Hepatic stellate cell (primary cell): Measurements from ENCODE around the gene BACH1.

Experiments used
- DNase-seq: peaks from one replicate; pipeline ENCODE4 v3.0.0; 2011; ENCODE audit warnings: low spot score

The BACH1 gene

GRCh38 chr21:29293495-29293894, 5.2 kb upstream of the BACH1 start:
- DNase-seq, result no peak

- DNase-seq, result no peak
Observed at GRCh38 chr21:29295066-29295650, 3.6 kb upstream of the BACH1 start.

- DNase-seq, result no peak
Observed at GRCh38 chr21:29296446-29296845, 2.3 kb upstream of the BACH1 start.

GRCh38 chr21:29297483-29298347, 1.0 kb upstream of the BACH1 start:
- DNase-seq, result no peak

GRCh38 chr21:29299046-29299915, 559 bp downstream of the BACH1 start:
- DNase-seq, result peak; percentile 68

GRCh38 chr21:29299916-29300806, 1.4 kb downstream of the BACH1 start:
- DNase-seq, result peak; percentile 56

GRCh38 chr21:29300807-29301138, 2.1 kb downstream of the BACH1 start:
- DNase-seq, result no peak

- DNase-seq, result no peak
Observed at GRCh38 chr21:29301691-29302090, 3.0 kb downstream of the BACH1 start.

- no peak for DNase-seq
Observed at GRCh38 chr21:29302359-29302875, 3.7 kb downstream of the BACH1 start.

- DNase-seq, result no peak
Observed at GRCh38 chr21:29303288-29303687, 4.6 kb downstream of the BACH1 start.

- DNase-seq, result no peak
Observed at GRCh38 chr21:29304597-29304996, 5.9 kb downstream of the BACH1 start.

- DNase-seq, result no peak
Observed at GRCh38 chr21:29305068-29305467, 6.3 kb downstream of the BACH1 start.

- no peak for DNase-seq
Observed at GRCh38 chr21:29305561-29305960, 6.8 kb downstream of the BACH1 start.

GRCh38 chr21:29306920-29307319, 8.2 kb downstream of the BACH1 start:
- no peak for DNase-seq

GRCh38 chr21:29307718-29308455, 9.2 kb downstream of the BACH1 start:
- no peak for DNase-seq

GRCh38 chr21:29308456-29308783, 9.7 kb downstream of the BACH1 start:
- no peak for DNase-seq

GRCh38 chr21:29309703-29310102, 11.0 kb downstream of the BACH1 start:
- DNase-seq, result no peak

- DNase-seq, result no peak
Observed at GRCh38 chr21:29311802-29312201, 13.1 kb downstream of the BACH1 start.

- no peak for DNase-seq
Observed at GRCh38 chr21:29312981-29313380, 14.3 kb downstream of the BACH1 start.

- no peak for DNase-seq
Observed at GRCh38 chr21:29313662-29314408, 15.1 kb downstream of the BACH1 start.
